ENCODE data around the gene NRBF2.

DNA sequence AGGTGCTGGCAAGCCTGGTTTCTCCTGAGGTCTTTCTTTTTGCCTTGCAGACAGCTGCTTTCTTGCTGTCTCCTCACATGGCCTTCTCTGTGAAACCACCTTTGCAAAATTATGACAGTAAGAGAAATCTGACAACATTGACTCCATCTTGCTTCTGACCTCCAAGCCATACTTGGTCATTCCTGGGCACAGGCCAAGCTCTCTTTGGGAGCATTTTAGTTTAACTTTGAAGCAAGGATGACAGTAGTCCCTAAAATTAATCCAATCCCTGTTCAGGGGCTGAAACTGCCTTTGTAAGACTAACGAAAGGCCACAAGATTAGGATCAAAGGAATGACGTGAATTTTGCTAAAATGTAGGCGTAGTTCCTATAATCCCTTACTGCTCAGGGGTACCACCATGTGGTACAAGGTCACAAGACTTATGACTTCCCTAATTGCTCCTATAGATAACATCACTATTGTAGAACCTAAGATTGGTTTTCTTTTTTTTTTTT, 25.1 kb upstream of the NRBF2 start:
- TF ChIP-seq, protein P1, sequence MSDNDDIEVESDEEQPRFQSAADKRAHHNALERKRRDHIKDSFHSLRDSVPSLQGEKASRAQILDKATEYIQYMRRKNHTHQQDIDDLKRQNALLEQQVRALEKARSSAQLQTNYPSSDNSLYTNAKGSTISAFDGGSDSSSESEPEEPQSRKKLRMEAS (IDR thresholded peaks at IDR 0.05) = no peak
- TF ChIP-seq GABPA (IDR thresholded peaks at IDR 0.05 in 1 of 2, conservative IDR thresholded peaks at IDR 0.05 in 1 of 2) (no peak), TAF1 (conservative IDR thresholded peaks at IDR 0.05) (no peak)

Measured in liver (tissue), 2 donors.